K562 (cell line): ENCODE measurements around the gene RAB31. TPM values are rescaled to one million over a fixed set of nuclear protein-coding genes. Genes with fewer than 3 reads are reported as not detected.

Experiments used
- ATAC-seq: fragments of 200-7000 bp; cut with Tn5 transposase; 3 replicates; pipeline ENCODE4 v1.9.1; 2020; ENCODE audit warnings: moderate library complexity
- BruUV-seq: library from RNA; stranded (reverse); fragments of 400-500 nt; replicated peaks from 2 replicates; lab custom pipeline; 2021; lab: Mats Ljungman, UMichigan
- CTCF ChIA-PET: fragments of 300-600 bp; formaldehyde crosslinking; extraction: SDS; loops from one replicate; lab custom pipeline; 2021; ENCODE audit warnings: low intra/inter-chr PET ratio; lab: Yijun Ruan, JAX
- POLR2A ChIA-PET: fragments of 300-600, 350-650 bp; sonication (Branson Sonifier 250); formaldehyde crosslinking; extraction: SDS; loops from one replicate; lab custom pipeline; 2021; ENCODE audit warnings: antibody characterized with exemption, inconsistent platforms; lab: Yijun Ruan, JAX
- DNase-seq, 4 experiments: peaks; one replicate each; pipeline versions ENCODE4 v3.0.0 to v3.0.0-alpha.2; 2011 to 2018; ENCODE audit warnings: low spot score in 3 of 4, mixed read lengths in 3 of 4; ENCODE audit errors: extremely low read depth in 1 of 4
- FAIRE-seq: peaks from 2 replicates; lab custom pipeline; 2011; peaks lifted over from hg19 to GRCh38; lab: Jason Lieb, UNC
- H2AFZ ChIP-seq: 2 replicates; pipeline ENCODE4 v1.6.0; 2011; ENCODE audit warnings: low read depth, low read length, control low read depth, inconsistent platforms
- H3K27ac ChIP-seq: fragments of 200-600 bp; 3 replicates; pipeline ENCODE4 v1.8.0; 2011; ENCODE audit warnings: low read depth, mild to moderate bottlenecking, control low read depth, inconsistent platforms, low read length, moderate library complexity, mixed read lengths; ENCODE audit errors: extremely low read depth
- H3K27me3 ChIP-seq, 2 experiments: fragments of 300-600 bp in 1 of 2; 2 replicates in 1 of 2; 3 replicates in 1 of 2; pipeline versions ENCODE4 v1.6.0 to v1.8.0; 2011; ENCODE audit warnings: inconsistent platforms in 2 of 2, low read length in 2 of 2, mild to moderate bottlenecking in 1 of 2, mixed read lengths in 1 of 2, moderate library complexity in 1 of 2; ENCODE audit not compliant: control insufficient read depth in 2 of 2, insufficient read depth in 2 of 2
- H3K36me3 ChIP-seq: fragments of 300-600 bp; 3 replicates; pipeline ENCODE4 v1.8.0; 2011; ENCODE audit warnings: mild to moderate bottlenecking, low read length, inconsistent platforms; ENCODE audit not compliant: control insufficient read depth, insufficient read depth
- H3K4me1 ChIP-seq, 2 experiments: fragments of 200-600 bp in 1 of 2; replicated peaks in 1 of 2; 2 replicates in 1 of 2; 3 replicates in 1 of 2; pipeline versions ENCODE4 v1.5.1 to v1.8.0; 2011; ENCODE audit warnings: inconsistent platforms in 2 of 2, low read length in 2 of 2, mild to moderate bottlenecking in 1 of 2, mixed read lengths in 1 of 2, moderate library complexity in 1 of 2; ENCODE audit not compliant: control insufficient read depth in 2 of 2, insufficient read depth in 2 of 2
- H3K4me2 ChIP-seq: 2 replicates; pipeline ENCODE4 v1.6.1; 2011; ENCODE audit warnings: low read length, control low read depth, inconsistent platforms, mixed read lengths; ENCODE audit not compliant: insufficient read depth
- H3K4me3 ChIP-seq: fragments of 200-600 bp; sonication (generic), shearing (Covaris generic); 2 replicates; pipeline ENCODE4 v1.5.1; 2016; ENCODE audit warnings: control low read depth, inconsistent platforms
- H3K79me2 ChIP-seq: fragments of 200-600 bp; 3 replicates; pipeline ENCODE4 v1.8.0; 2011; ENCODE audit warnings: low read length, inconsistent platforms; ENCODE audit not compliant: control insufficient read depth, insufficient read depth
- H3K9ac ChIP-seq, 2 experiments: 2 replicates each; pipeline versions ENCODE4 v1.6.0 to v1.6.1; 2011; ENCODE audit warnings: low read depth in 2 of 2, low read length in 2 of 2, control low read depth in 1 of 2, inconsistent platforms in 1 of 2, mild to moderate bottlenecking in 1 of 2, mixed read lengths in 1 of 2; ENCODE audit not compliant: insufficient read depth in 1 of 2
- H3K9me1 ChIP-seq: one replicate; pipeline ENCODE4 v1.6.0; 2011; ENCODE audit warnings: inconsistent platforms, mild to moderate bottlenecking, low read length, moderate library complexity; ENCODE audit not compliant: control insufficient read depth, insufficient read depth
- H3K9me3 ChIP-seq: replicated peaks from 2 replicates; pipeline ENCODE4 v1.5.1; 2011; ENCODE audit warnings: low read depth, low read length, inconsistent platforms; ENCODE audit not compliant: control insufficient read depth, insufficient read depth
- H4K20me1 ChIP-seq: replicated peaks from 2 replicates; pipeline ENCODE4 v1.6.1; 2011; ENCODE audit warnings: low read length, inconsistent platforms, mixed read lengths; ENCODE audit not compliant: control insufficient read depth, insufficient read depth
- EZH2 ChIP-seq: IDR thresholded peaks from 2 replicates; pipeline ENCODE4 v1.6.1; 2012; ENCODE audit warnings: low read depth, mild to moderate bottlenecking, inconsistent platforms, low read length, borderline replicate concordance
- KAT7 ChIP-seq: sonication (generic); formaldehyde crosslinking; IDR thresholded peaks from 2 replicates; pipeline ENCODE4 v1.8.0; 2022; ENCODE audit warnings: missing genetic modification reagents, mild to moderate bottlenecking, borderline replicate concordance
- NCOA1 ChIP-seq: fragments of 450-650 bp; IDR thresholded peaks from 2 replicates; pipeline ENCODE4 v1.6.1; 2016; ENCODE audit warnings: low read depth
- NFE2 ChIP-seq: IDR thresholded peaks from 2 replicates; pipeline ENCODE4 v1.6.1; 2014; ENCODE audit warnings: antibody characterized with exemption, low read depth
- RAD51 ChIP-seq: fragments of 450-650 bp; IDR thresholded peaks from 2 replicates; pipeline ENCODE4 v1.7.1; 2016; ENCODE audit warnings: low read depth, mild to moderate bottlenecking, borderline replicate concordance
- SPI1 ChIP-seq: IDR thresholded peaks from 2 replicates; pipeline ENCODE4 v1.6.1; 2011; ENCODE audit warnings: low read depth, low read length, control low read depth, borderline replicate concordance
- ZNF23 ChIP-seq: fragments of 250-450 bp; sonication (Bioruptor Pico); IDR thresholded peaks from 2 replicates; pipeline ENCODE4 v1.4.0; 2020; ENCODE audit warnings: mild to moderate bottlenecking
- ZNF436 ChIP-seq: fragments of 250-450, 450-650 bp; sonication (Bioruptor Pico); formaldehyde crosslinking; IDR thresholded peaks from 2 replicates; pipeline ENCODE4 v1.7.0; 2020; ENCODE audit warnings: mild to moderate bottlenecking
- WGBS: fragments of 100-300 bp; shearing (Covaris generic); methylation state at CpG from one replicate; pipeline ENCODE4 v1.1.6; 2016; ENCODE audit warnings: low coverage, mixed read lengths; ENCODE audit not compliant: insufficient coverage; ENCODE audit errors: missing lambda C conversion rate; 5-methylcytosine and 5-hydroxymethylcytosine counted together
- in situ Hi-C: fragments of 300-500 bp; cut with MboI; formaldehyde crosslinking; loops from 4 replicates; pipeline ENCODE4 v1.15.0; 2018; ENCODE audit warnings: inconsistent platforms, mixed read lengths
- intact Hi-C: fragments of 100-400 bp; cut with micrococcal nuclease; formaldehyde crosslinking; loops from 2 replicates; pipeline ENCODE4 v1.14.2; 2022
- polyA plus RNA-seq, 8 experiments: library from polyadenylated mRNA; depleted of rRNA in 4 of 8; stranded (reverse) in 5 of 8; unstranded in 3 of 8; fragments of >200 nt; fragmentation: Nextera tagmentation in 2 of 8; fragmentation: Illumina TruSeq in 1 of 8; extraction: Ambion mirVana in 2 of 8; extraction: Trizol in 1 of 8; gene quantifications; 2 replicates each; pipeline versions ENCODE4 v1.2.1 to v1.2.3, GENCODE V29; 2011 to 2014; ENCODE audit warnings: inconsistent platforms in 1 of 8, missing spikeins in 1 of 8
- total RNA-seq, 7 experiments: library from RNA; depleted of rRNA in 6 of 7; stranded (reverse); fragments of >200 nt in 6 of 7; fragmentation: Illumina TruSeq in 2 of 7; extraction: Trizol in 2 of 7; gene quantifications; 2 replicates each; pipeline versions ENCODE4 v1.2.1 to v1.2.3, GENCODE V29; 2011 to 2021; ENCODE audit warnings: low replicate concordance in 1 of 7
- TF ChIP-seq, protein P1 (sequence below), 2 experiments: fragments of 450-650 bp; IDR thresholded peaks; 2 replicates each; pipeline ENCODE4 v1.6.1; 2016
- TF ChIP-seq, protein P2 (sequence below), 3 experiments: fragments of 200-800 bp in 1 of 3; sonication (Bioruptor generic) in 1 of 3; sonication (generic) in 1 of 3; formaldehyde crosslinking in 1 of 3; IDR thresholded peaks; 2 replicates each; pipeline versions ENCODE4 v1.6.1 to v1.8.0; 2016 to 2022; ENCODE audit warnings: mild to moderate bottlenecking in 2 of 3, missing compliant biosample characterization in 2 of 3, missing genetic modification characterization in 2 of 3, missing genetic modification reagents in 1 of 3
- TF ChIP-seq, protein P3 (sequence below): sonication (generic); formaldehyde crosslinking; IDR thresholded peaks from 2 replicates; pipeline ENCODE4 v1.8.1; 2023; ENCODE audit warnings: mild to moderate bottlenecking, missing genetic modification reagents
- TF ChIP-seq, protein P4 (sequence below): fragments of 450-650 bp; IDR thresholded peaks from 2 replicates; pipeline ENCODE4 v1.7.0; 2016; ENCODE audit warnings: borderline replicate concordance

Gene RAB31
- total and polyA plus RNA-seq, 9 of the 15 experiments (the other 6 are each of a cell fraction or from before 2014, with no cell fraction given) = 20.7 to 70.4 (median 41.3) TPM

DNA sequence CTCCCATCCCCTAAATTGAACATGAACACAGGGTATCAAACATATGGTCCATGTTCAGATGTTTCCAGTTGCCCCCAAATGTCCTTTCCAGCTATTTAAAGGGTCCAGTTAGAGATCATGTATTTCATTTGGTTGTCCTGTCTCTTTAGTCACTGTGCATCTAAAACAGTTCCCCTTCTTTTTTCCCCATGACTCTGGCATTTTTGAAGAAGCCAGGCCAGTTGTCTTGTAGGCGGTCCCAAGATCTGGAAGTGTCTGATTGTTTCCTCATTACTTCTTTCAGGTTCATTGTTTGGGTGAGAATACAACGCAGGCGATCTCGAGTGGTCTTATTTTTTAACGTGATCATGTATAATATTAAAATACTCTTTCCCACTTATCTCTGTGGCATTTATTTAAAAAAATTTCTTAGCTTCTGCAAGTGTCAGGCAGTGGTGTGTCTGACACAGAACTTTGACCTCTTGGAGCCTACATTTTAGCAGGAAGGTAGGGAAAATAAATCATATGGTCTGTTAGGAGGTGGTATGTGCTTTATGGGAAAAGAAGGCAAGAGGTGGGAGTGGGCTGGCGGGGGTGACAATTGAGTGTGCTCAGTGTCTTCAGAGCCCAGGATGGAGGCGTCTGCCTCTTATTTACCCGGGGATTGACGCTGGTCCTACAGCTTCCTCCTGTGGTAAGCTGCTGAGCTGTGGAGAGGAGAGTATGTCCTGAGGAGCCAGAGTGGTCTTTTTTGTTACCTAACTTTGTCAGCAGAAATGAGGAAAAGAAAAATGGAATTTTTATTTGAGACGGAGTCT lies 8.1 kb downstream of the RAB31 start:
- Histone ChIP-seq H4K20me1 (0 out of 2 replicates have a peak, but pooled peaks cover 3% of the 10 kb centered on the region), H3K4me2 (no peak overlapping the region), H3K79me2 (peaks cover 71% of the 10 kb centered on the region), H2AFZ (no peak overlapping the region), H3K36me3 (peaks cover 20% of the 10 kb centered on the region; the same call in 2 of the 3 replicates), H3K27me3 (no peaks in the 10 kb centered on the region), H3K4me1 (peaks cover 6 to 22% of the 10 kb centered on the region in 2 experiments), H3K27ac (no peak overlapping the region), H3K9me1 (no peaks in the 10 kb centered on the region), H3K4me3 (no peak overlapping the region), H3K9ac (no peak overlapping the region; a peak in 1 of 4 replicates), H3K9me3 (no peaks in the 10 kb centered on the region)
- BruUV-seq = no TSS peak
- WGBS = 61% methylated on average over 10 of the region's 10 CpGs
- CTCF ChIA-PET = no interaction called here
- no peak for DNase-seq
- intact Hi-C loops (no loop called here), in situ Hi-C loops (no loop called here)
- TF ChIP-seq, protein P1, sequence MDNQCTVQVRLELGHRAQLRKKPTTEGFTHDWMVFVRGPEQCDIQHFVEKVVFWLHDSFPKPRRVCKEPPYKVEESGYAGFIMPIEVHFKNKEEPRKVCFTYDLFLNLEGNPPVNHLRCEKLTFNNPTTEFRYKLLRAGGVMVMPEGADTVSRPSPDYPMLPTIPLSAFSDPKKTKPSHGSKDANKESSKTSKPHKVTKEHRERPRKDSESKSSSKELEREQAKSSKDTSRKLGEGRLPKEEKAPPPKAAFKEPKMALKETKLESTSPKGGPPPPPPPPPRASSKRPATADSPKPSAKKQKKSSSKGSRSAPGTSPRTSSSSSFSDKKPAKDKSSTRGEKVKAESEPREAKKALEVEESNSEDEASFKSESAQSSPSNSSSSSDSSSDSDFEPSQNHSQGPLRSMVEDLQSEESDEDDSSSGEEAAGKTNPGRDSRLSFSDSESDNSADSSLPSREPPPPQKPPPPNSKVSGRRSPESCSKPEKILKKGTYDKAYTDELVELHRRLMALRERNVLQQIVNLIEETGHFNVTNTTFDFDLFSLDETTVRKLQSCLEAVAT (IDR thresholded peaks at IDR 0.05) = no peak
- no peak for TF ChIP-seq ZNF436 (CRISPR knock-in tag)
- TF ChIP-seq NFE2 = 0 out of 2 replicates have a peak, but pooled peaks have one; percentile 3
- no peak for TF ChIP-seq ZNF23
- no peak for TF ChIP-seq RAD51
- no peak for TF ChIP-seq NCOA1
- TF ChIP-seq EZH2 = no peak
- TF ChIP-seq KAT7 (CRISPR knock-in tag) = no peak
- TF ChIP-seq, protein P2, sequence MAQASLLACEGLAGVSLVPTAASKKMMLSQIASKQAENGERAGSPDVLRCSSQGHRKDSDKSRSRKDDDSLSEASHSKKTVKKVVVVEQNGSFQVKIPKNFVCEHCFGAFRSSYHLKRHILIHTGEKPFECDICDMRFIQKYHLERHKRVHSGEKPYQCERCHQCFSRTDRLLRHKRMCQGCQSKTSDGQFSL (CRISPR knock-in tag; IDR thresholded peaks at IDR 0.05) = no peak
- TF ChIP-seq, protein P2 (tag; IDR thresholded peaks at IDR 0.05) = no peak
- peak; percentile 36; the same call in 1 of the 2 replicates for TF ChIP-seq SPI1
- TF ChIP-seq, protein P3, sequence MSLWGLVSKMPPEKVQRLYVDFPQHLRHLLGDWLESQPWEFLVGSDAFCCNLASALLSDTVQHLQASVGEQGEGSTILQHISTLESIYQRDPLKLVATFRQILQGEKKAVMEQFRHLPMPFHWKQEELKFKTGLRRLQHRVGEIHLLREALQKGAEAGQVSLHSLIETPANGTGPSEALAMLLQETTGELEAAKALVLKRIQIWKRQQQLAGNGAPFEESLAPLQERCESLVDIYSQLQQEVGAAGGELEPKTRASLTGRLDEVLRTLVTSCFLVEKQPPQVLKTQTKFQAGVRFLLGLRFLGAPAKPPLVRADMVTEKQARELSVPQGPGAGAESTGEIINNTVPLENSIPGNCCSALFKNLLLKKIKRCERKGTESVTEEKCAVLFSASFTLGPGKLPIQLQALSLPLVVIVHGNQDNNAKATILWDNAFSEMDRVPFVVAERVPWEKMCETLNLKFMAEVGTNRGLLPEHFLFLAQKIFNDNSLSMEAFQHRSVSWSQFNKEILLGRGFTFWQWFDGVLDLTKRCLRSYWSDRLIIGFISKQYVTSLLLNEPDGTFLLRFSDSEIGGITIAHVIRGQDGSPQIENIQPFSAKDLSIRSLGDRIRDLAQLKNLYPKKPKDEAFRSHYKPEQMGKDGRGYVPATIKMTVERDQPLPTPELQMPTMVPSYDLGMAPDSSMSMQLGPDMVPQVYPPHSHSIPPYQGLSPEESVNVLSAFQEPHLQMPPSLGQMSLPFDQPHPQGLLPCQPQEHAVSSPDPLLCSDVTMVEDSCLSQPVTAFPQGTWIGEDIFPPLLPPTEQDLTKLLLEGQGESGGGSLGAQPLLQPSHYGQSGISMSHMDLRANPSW (CRISPR knock-in tag) = no peak
- TF ChIP-seq, protein P4, sequence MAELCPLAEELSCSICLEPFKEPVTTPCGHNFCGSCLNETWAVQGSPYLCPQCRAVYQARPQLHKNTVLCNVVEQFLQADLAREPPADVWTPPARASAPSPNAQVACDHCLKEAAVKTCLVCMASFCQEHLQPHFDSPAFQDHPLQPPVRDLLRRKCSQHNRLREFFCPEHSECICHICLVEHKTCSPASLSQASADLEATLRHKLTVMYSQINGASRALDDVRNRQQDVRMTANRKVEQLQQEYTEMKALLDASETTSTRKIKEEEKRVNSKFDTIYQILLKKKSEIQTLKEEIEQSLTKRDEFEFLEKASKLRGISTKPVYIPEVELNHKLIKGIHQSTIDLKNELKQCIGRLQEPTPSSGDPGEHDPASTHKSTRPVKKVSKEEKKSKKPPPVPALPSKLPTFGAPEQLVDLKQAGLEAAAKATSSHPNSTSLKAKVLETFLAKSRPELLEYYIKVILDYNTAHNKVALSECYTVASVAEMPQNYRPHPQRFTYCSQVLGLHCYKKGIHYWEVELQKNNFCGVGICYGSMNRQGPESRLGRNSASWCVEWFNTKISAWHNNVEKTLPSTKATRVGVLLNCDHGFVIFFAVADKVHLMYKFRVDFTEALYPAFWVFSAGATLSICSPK = no peak
- POLR2A ChIA-PET = interaction anchor here (0.9 to 2.2 kb wide), 3 partner anchors 10 to 87 kb away, joined by 3 to 6 read pairs (median 4); no protein-coding TSS in a partner anchor
- no peak for ATAC-seq
- FAIRE-seq = no peak
